Upper lobe of left lung (tissue), 6 donors: ENCODE data around the gene RBSN. TPM values are rescaled to one million over a fixed set of nuclear protein-coding genes. Genes with fewer than 3 reads are reported as not detected.

Experiments
- ATAC-seq, 2 donors: fragments of 200-7000 bp; cut with Tn5 transposase; one replicate each; pipeline ENCODE4 v1.9.1; 2022; ENCODE audit warnings: mild to moderate bottlenecking in 2 of 2, moderate library complexity in 2 of 2; ENCODE audit not compliant: low FRiP score in 2 of 2
- DNase-seq, 2 donors: peaks; one replicate each; pipeline ENCODE4 v3.0.0-alpha.2; 2019 to 2020
- H3K27ac ChIP-seq, 4 donors: fragments of 200-600 bp; sonication (generic); one replicate each; pipeline ENCODE4 v1.5.1; 2016 to 2019
- H3K27me3 ChIP-seq, 4 donors: fragments of 200-600 bp; sonication (generic); one replicate each; pipeline ENCODE4 v1.5.1; 2017 to 2019
- H3K36me3 ChIP-seq, 4 donors: fragments of 200-600 bp; sonication (generic); one replicate each; pipeline ENCODE4 v1.5.1; 2016 to 2019
- H3K4me1 ChIP-seq, 4 donors: fragments of 200-600 bp; sonication (generic); one replicate each; pipeline ENCODE4 v1.5.1; 2018 to 2019
- H3K4me3 ChIP-seq, 4 donors: fragments of 200-600 bp; sonication (generic); one replicate each; pipeline ENCODE4 v1.5.1; 2017 to 2019; ENCODE audit warnings: mild to moderate bottlenecking in 2 of 4, moderate library complexity in 1 of 4
- H3K9me3 ChIP-seq, 4 donors: fragments of 200-600 bp; sonication (generic); one replicate each; pipeline ENCODE4 v1.5.1; 2018 to 2019
- CTCF ChIP-seq, 6 experiments: fragments of 450-650 bp in 4 of 6; fragments of 200-600 bp in 2 of 6; sonication (generic) in 2 of 6; IDR thresholded peaks; one replicate each; pipeline ENCODE4 v1.5.1; 2016 to 2019; ENCODE audit warnings: antibody characterized with exemption in 6 of 6
- EP300 ChIP-seq, 4 donors: sonication (generic); formaldehyde crosslinking; IDR thresholded peaks; one replicate each; pipeline ENCODE4 v1.5.1; 2017; ENCODE audit warnings: antibody characterized with exemption in 4 of 4, control low read depth in 2 of 4
- POLR2A ChIP-seq, 4 donors: fragments of 450-650 bp; IDR thresholded peaks; one replicate each; pipeline ENCODE4 v1.5.1; 2016 to 2017; ENCODE audit warnings: antibody characterized with exemption in 4 of 4, mild to moderate bottlenecking in 2 of 4
- POLR2AphosphoS5 ChIP-seq, 2 donors: sonication (generic); formaldehyde crosslinking; IDR thresholded peaks; one replicate each; pipeline ENCODE4 v1.5.1; 2017; ENCODE audit warnings: antibody characterized with exemption in 2 of 2
- WGBS, 2 donors: methylation state at CpG; one replicate each; pipeline ENCODE4 v1.1.5; 2017 to 2018; 5-methylcytosine and 5-hydroxymethylcytosine counted together
- total RNA-seq, 6 donors: library from RNA; depleted of rRNA in 4 of 6; stranded (reverse); fragments of >200 nt in 4 of 6; gene quantifications; one replicate each; pipeline versions ENCODE4 v1.1.0 to v1.2.1, GENCODE V29; 2016 to 2021
- donor health status: DM: no; HTN: no; CAD: no; lungs with moderate emphysema.
- donor health status: DM: no; HTN: yes; CAD: no; lungs with severe emphysema.

Gene RBSN
- total RNA-seq, 6 donors from 2014 or later: 24.5 to 72.3 (median 29.0) TPM

GRCh38 chr3:15102836-15103235 is 3.9 kb upstream of the RBSN start:
- 61 to 67% methylated on average over 3 of the region's 3 CpGs for WGBS, 2 donors
- Histone ChIP-seq H3K4me3 (no peak overlapping the region), H3K36me3 (no peaks in the 10 kb centered on the region), H3K27me3 (no peaks in the 10 kb centered on the region), H3K27ac (peak overlapping the region in 2 of 4 donors; percentile 52 to 64), H3K4me1 (peaks cover 12 to 29% (median 25%) of the 10 kb centered on the region in 4 donors), H3K9me3 (no peaks in the 10 kb centered on the region)
- DNase-seq (no peak), ATAC-seq (no peak)
- TF ChIP-seq EP300 (IDR thresholded peaks at IDR 0.05) (no peak), POLR2A (IDR thresholded peaks at IDR 0.05) (no peak), POLR2AphosphoS5 (IDR thresholded peaks at IDR 0.05) (no peak), CTCF (IDR thresholded peaks at IDR 0.05) (no peak)

DNA sequence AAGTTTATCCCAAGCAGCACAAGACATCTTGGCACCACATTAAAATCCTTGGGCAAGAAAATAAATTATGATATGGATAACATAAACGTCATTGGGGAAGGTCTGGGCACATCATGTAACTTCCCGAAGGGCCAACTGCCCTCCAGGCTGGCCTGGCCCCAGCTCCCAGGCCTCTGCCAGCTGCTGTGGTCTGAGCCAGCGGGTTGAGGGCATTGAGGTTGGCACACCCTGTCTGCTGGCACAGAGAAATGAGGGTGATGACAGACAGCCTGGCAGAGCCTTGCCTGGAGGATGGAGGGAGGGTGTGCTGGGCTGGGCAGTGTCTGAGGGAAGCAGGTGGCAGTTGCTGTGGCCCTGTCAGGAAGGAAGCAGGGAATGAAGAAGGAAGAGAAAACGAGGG is 3.3 kb upstream of the RBSN start:
- ATAC-seq: peak; percentile 57 to 72
- DNase-seq: peak; percentile 86
- Histone ChIP-seq H3K27me3 (no peaks in the 10 kb centered on the region), H3K9me3 (no peaks in the 10 kb centered on the region), H3K36me3 (no peaks in the 10 kb centered on the region), H3K27ac (peak overlapping the region in 3 of 4 donors; percentile 35 to 64 (median 52)), H3K4me1 (peaks cover 16 to 32% (median 30%) of the 10 kb centered on the region in 4 donors), H3K4me3 (no peak overlapping the region)
- 8 to 21% methylated on average over 4 of the region's 4 CpGs for WGBS, 2 donors
- TF ChIP-seq EP300 (IDR thresholded peaks at IDR 0.05) (peak in 1 of 4 donors; percentile 55), POLR2AphosphoS5 (IDR thresholded peaks at IDR 0.05) (peak; percentile 32 to 54), POLR2A (IDR thresholded peaks at IDR 0.05) (no peak)

- WGBS, 2 donors: 19 to 22% methylated on average over 19 of the region's 19 CpGs
- no peaks in the 10 kb centered on the region for H3K27me3 ChIP-seq
- H3K27ac ChIP-seq: peak overlapping the region; percentile 85 to 94 (median 89)
- peaks cover 16 to 47% (median 41%) of the 10 kb centered on the region in 4 donors for H3K4me1 ChIP-seq
- no peak for DNase-seq
- peaks cover 6 to 17% (median 15%) of the 10 kb centered on the region in 4 donors for H3K36me3 ChIP-seq
- TF ChIP-seq POLR2A (IDR thresholded peaks at IDR 0.05): no peak
- peak in 1 of 2 donors; percentile 49 for TF ChIP-seq POLR2AphosphoS5 (IDR thresholded peaks at IDR 0.05)
- TF ChIP-seq CTCF (IDR thresholded peaks at IDR 0.05): no peak
- TF ChIP-seq EP300 (IDR thresholded peaks at IDR 0.05): no peak
- H3K4me3 ChIP-seq: peak overlapping the region; percentile 56 to 97 (median 89)
- ATAC-seq: peak; percentile 15 to 61
- no peaks in the 10 kb centered on the region for H3K9me3 ChIP-seq
Measured at GRCh38 chr3:15099364-15100098, 583 bp upstream of the RBSN start.

- Histone ChIP-seq H3K9me3 (no peaks in the 10 kb centered on the region), H3K36me3 (peaks cover 12 to 28% (median 22%) of the 10 kb centered on the region in 4 donors), H3K27me3 (no peaks in the 10 kb centered on the region), H3K4me3 (peak overlapping the region; percentile 16 to 97 (median 89)), H3K4me1 (peaks cover 16 to 43% (median 37%) of the 10 kb centered on the region in 4 donors), H3K27ac (peak overlapping the region; percentile 22 to 90 (median 60))
- DNase-seq (no peak), ATAC-seq (no peak)
- no peak for TF ChIP-seq POLR2A (IDR thresholded peaks at IDR 0.05)
- TF ChIP-seq EP300 (IDR thresholded peaks at IDR 0.05): no peak
- TF ChIP-seq CTCF (IDR thresholded peaks at IDR 0.05): no peak
- no peak for TF ChIP-seq POLR2AphosphoS5 (IDR thresholded peaks at IDR 0.05)
- WGBS, 2 donors: 43 to 44% methylated on average over 6 of the region's 6 CpGs
Measured at GRCh38 chr3:15097891-15098290, 1.1 kb downstream of the RBSN start.

- ATAC-seq (no peak), DNase-seq (no peak)
- H3K4me1 ChIP-seq: peaks cover 13 to 34% (median 25%) of the 10 kb centered on the region in 4 donors
- 50 to 61% methylated on average over 3 of the region's 3 CpGs for WGBS, 2 donors
- no peaks in the 10 kb centered on the region for H3K9me3 ChIP-seq
- H3K27me3 ChIP-seq: no peaks in the 10 kb centered on the region
- peaks cover 12 to 42% (median 26%) of the 10 kb centered on the region in 4 donors for H3K36me3 ChIP-seq
- H3K27ac ChIP-seq: peak overlapping the region in 3 of 4 donors; percentile 19 to 57 (median 32)
- TF ChIP-seq POLR2A (IDR thresholded peaks at IDR 0.05) (no peak), CTCF (IDR thresholded peaks at IDR 0.05) (no peak), POLR2AphosphoS5 (IDR thresholded peaks at IDR 0.05) (no peak), EP300 (IDR thresholded peaks at IDR 0.05) (no peak)
- no peak overlapping the region for H3K4me3 ChIP-seq
Measured at GRCh38 chr3:15096046-15096445, 2.9 kb downstream of the RBSN start.
